Measurements from ENCODE around the gene SMTNL2.
"Not testable (repeated sequence)": the region's sequence is repeated elsewhere in the genome, so short reads cannot be mapped to it uniquely, and the experiment has no call there.

The SMTNL2 gene

GRCh38 chr17:4604736-4605135, 20.4 kb downstream of the SMTNL2 start:
- not testable (repeated sequence) for DNase-seq

- DNase-seq, result no peak
Observed at GRCh38 chr17:4605826-4606225, 21.5 kb downstream of the SMTNL2 start.

- DNase-seq, result no peak
Observed at GRCh38 chr17:4607261-4607741, 23.0 kb downstream of the SMTNL2 start.

GRCh38 chr17:4607773-4608187, 23.5 kb downstream of the SMTNL2 start:
- no peak for DNase-seq

- DNase-seq, result no peak
Observed at GRCh38 chr17:4609761-4610160, 25.4 kb downstream of the SMTNL2 start.

GRCh38 chr17:4610162-4610561, 25.8 kb downstream of the SMTNL2 start:
- DNase-seq, result no peak

GRCh38 chr17:4610656-4611055, 26.3 kb downstream of the SMTNL2 start:
- no peak for DNase-seq

- no peak for DNase-seq
Observed at GRCh38 chr17:4616476-4616875, 32.1 kb downstream of the SMTNL2 start.

- no peak for DNase-seq
Observed at GRCh38 chr17:4617090-4617489, 32.8 kb downstream of the SMTNL2 start.

- no peak for DNase-seq
Observed at GRCh38 chr17:4617590-4618351, 33.4 kb downstream of the SMTNL2 start.

- DNase-seq, result no peak
Observed at GRCh38 chr17:4620531-4621101, 36.3 kb downstream of the SMTNL2 start.

- no peak for DNase-seq
Observed at GRCh38 chr17:4622375-4622774, 38.0 kb downstream of the SMTNL2 start.

- DNase-seq, result no peak
Observed at GRCh38 chr17:4623249-4623648, 38.9 kb downstream of the SMTNL2 start.

- DNase-seq, result not testable (repeated sequence)
Observed at GRCh38 chr17:4624451-4624911, 40.2 kb downstream of the SMTNL2 start.

GRCh38 chr17:4625181-4625617, 40.9 kb downstream of the SMTNL2 start:
- no peak for DNase-seq

GRCh38 chr17:4626734-4627256, 42.5 kb downstream of the SMTNL2 start:
- no peak for DNase-seq

GRCh38 chr17:4631431-4631830, 47.1 kb downstream of the SMTNL2 start:
- DNase-seq, result no peak

GRCh38 chr17:4631836-4632580, 47.7 kb downstream of the SMTNL2 start:
- no peak for DNase-seq

GRCh38 chr17:4632581-4632920, 48.2 kb downstream of the SMTNL2 start:
- no peak for DNase-seq

GRCh38 chr17:4633643-4634042, 49.3 kb downstream of the SMTNL2 start:
- DNase-seq, result no peak

- no peak for DNase-seq
Observed at GRCh38 chr17:4634976-4635375, 50.6 kb downstream of the SMTNL2 start.

GRCh38 chr17:4635823-4636375, 51.6 kb downstream of the SMTNL2 start:
- no peak for DNase-seq

- no peak for DNase-seq
Observed at GRCh38 chr17:4636474-4637100, 52.3 kb downstream of the SMTNL2 start.
